IPS DF 6.9 (cell line): ENCODE data around the gene CCM2L.

Experiments used
- DNase-seq: peaks from one replicate; pipeline ENCODE4 v3.0.0-alpha.2; 2013; ENCODE audit warnings: low read depth, low spot score
- H3K27ac ChIP-seq: one replicate; pipeline ENCODE4 v1.5.1; 2013; ENCODE audit warnings: low read length, control low read depth
- H3K27me3 ChIP-seq: 2 replicates; pipeline ENCODE4 v1.6.1; 2013; ENCODE audit warnings: mild to moderate bottlenecking, low read length; ENCODE audit not compliant: control insufficient read depth, insufficient read depth
- H3K36me3 ChIP-seq: 2 replicates; pipeline ENCODE4 v1.6.1; 2013; ENCODE audit warnings: low read length; ENCODE audit not compliant: control insufficient read depth, insufficient read depth
- H3K4me1 ChIP-seq: 2 replicates; pipeline ENCODE4 v1.6.1; 2013; ENCODE audit warnings: low read length; ENCODE audit not compliant: control insufficient read depth, insufficient read depth
- H3K4me3 ChIP-seq: 2 replicates; pipeline ENCODE4 v1.5.1; 2013; ENCODE audit warnings: mild to moderate bottlenecking, low read length
- H3K9me3 ChIP-seq: 2 replicates; pipeline ENCODE4 v1.6.1; 2013; ENCODE audit warnings: low read length, inconsistent platforms; ENCODE audit not compliant: control insufficient read depth, insufficient read depth
- WGBS: extraction: QIAGEN DNeasy Blood & Tissue Kit; methylation state at CpG from one replicate; pipeline ENCODE4 v1.1.7; 2013; ENCODE audit warnings: mixed read lengths, missing lambda C conversion rate; ENCODE audit not compliant: insufficient read length, insufficient coverage; 5-methylcytosine and 5-hydroxymethylcytosine counted together

CCM2L gene

DNA sequence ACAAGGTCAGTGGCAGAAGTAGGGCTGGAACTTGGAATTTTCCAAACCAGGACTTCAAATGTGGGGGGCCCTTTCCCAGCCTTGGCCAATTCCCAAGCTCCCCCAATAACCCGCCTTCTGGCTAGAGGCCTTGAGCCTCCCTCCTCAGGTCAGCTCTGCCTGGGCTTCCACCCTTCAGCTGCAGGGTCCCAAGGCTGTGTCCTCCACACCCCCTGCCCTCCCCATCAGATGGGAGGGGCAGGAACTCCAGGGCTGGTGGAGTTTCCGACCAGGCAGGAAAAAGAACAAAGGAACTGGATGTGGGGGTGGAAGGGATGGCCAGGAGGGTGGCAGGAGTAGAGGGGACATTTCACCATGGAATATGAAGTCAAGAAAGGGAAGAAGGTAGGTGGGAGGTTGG lies at the start of gene CCM2L:
Gene CCM2L (plus strand): TSS at position 338 of the 400 bp plus-strand sequence. CDS start 17 bp downstream, at position 355.
- H3K27ac ChIP-seq: no peak within 1 kb of the TSS
- H3K4me3 ChIP-seq: no peak within 1 kb of the TSS
- DNase-seq: no peak
- H3K27me3 ChIP-seq: no peaks in the 10 kb centered on the region
- no CpG with 5 or more reads among the region's 2 CpGs for WGBS
- H3K4me1 ChIP-seq: peaks cover 6% of the 10 kb centered on the region
- no peaks in the 10 kb centered on the region for H3K36me3 ChIP-seq
- no peaks in the 10 kb centered on the region for H3K9me3 ChIP-seq

DNA sequence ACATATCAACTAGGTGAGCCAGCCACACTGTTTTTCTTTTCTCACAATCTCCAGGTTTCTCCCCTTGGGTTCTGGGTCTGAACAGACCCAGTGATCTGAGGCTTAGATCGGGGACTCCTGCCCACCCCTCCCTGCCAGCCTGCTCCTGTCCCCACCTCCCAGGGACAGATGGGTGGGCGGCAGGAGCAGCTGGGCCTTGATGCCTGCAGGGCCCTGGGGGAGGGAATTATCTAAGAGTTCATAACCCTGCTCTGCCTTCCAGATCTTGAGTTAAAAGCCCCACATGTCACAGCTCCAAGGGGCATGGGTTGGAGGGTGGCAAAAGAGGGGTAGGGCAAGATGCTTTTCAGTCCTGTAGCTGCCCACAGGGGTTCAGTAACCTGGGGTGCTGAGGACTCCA lies 47.5 kb upstream of the CCM2L start:
- no CpG with 5 or more reads among the region's 2 CpGs for WGBS
- DNase-seq: no peak
- no peaks in the 10 kb centered on the region for H3K27me3 ChIP-seq

DNA sequence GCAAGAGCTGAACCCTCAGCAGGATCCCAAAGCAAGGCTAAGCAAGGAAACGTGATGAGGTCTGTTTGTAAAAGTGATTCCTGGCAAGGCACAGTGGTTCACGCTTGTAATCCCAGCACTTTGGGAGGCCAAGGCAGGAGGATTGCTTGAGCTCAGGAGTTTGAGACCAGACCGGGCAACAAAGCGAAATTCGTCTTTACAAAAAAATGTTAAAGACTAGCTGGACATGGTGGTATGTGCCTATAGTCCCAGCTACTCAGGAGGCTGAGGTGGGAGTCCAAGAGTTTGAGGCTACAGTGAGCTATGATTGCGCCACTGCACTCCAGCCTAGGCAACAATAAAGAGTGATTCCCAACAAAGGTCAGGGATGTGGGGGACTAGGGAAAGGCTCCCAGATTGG lies 46.3 kb upstream of the CCM2L start:
- DNase-seq: no peak
- Histone ChIP-seq H3K4me1 (no peaks in the 10 kb centered on the region), H3K27ac (no peak overlapping the region), H3K27me3 (no peaks in the 10 kb centered on the region), H3K4me3 (no peak overlapping the region), H3K9me3 (no peaks in the 10 kb centered on the region), H3K36me3 (no peaks in the 10 kb centered on the region)
- no CpG with 5 or more reads among the region's 6 CpGs for WGBS

More for the DNA sequence above, 47.5 kb upstream of the CCM2L start:
- Histone ChIP-seq H3K9me3 (no peaks in the 10 kb centered on the region), H3K4me3 (no peak overlapping the region), H3K4me1 (no peaks in the 10 kb centered on the region), H3K36me3 (no peaks in the 10 kb centered on the region), H3K27ac (no peak overlapping the region)

DNA sequence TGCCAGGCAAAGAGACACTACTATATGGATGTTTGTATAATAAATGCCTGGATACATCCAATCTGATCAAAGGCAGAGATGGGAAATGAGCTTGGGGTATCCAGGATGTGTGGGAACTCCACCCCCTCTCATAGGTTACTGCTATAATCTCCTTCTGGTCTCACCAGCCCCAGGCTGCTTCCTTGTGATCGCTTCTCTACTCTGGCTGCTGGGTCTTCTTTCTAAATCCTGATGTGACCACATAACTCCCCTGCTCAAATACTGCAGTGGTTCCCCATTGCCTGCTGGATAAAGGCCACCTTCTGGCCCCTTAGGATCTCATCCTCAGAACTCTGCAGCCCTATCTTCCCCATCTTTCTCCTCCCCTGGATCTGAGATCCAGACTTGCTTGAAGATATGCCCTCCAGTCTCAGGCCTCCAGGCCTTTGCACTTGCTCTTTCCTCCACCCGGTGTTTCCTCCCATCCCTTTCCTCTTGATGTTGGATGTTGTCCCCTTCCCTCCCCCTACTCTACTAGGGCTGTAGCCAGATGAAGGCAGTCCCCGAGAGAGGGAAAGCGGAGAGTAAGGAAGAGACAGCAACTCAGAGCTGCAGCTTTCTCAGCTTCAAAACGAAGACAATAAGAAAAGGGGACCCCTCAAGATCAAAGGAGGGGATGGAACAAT lies 43.1 kb upstream of the CCM2L start:
- H3K9me3 ChIP-seq: no peaks in the 10 kb centered on the region
- WGBS: no CpG with 5 or more reads among the region's 5 CpGs
- no peak overlapping the region for H3K27ac ChIP-seq
- H3K4me3 ChIP-seq: peak overlapping the region; percentile 8; the same call in 1 of the 2 replicates
- no peaks in the 10 kb centered on the region for H3K36me3 ChIP-seq
- no peak for DNase-seq
- H3K27me3 ChIP-seq: no peaks in the 10 kb centered on the region
- no peaks in the 10 kb centered on the region for H3K4me1 ChIP-seq

DNA sequence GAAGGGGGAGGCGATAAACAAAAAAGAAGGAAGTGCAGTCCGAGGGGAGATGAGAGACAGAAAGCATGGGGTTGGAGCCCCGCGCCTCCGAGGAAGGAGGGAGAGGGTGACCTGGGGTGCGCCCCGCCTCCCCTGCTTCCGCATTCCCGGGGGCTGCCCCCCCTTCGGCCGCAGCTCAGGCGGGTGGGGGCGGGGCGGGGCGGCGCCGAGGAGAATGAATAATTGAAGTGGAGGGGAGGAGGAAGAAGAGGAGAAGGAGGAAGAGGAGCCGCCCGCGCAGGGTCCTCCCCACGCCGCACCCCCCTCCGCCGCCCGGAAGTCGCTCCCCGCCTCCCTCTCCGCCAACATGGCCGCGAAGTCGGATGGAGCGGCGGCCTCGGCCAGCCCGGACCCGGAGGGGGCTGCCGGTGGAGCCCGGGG lies 42.4 kb upstream of the CCM2L start, which contains the start of gene XKR7:
Gene XKR7 (plus strand): TSS at position 322 of the 420 bp plus-strand sequence. CDS start 25 bp downstream, at position 347.
- DNase-seq: no peak
- H3K9me3 ChIP-seq: no peaks in the 10 kb centered on the region
- no peaks in the 10 kb centered on the region for H3K27me3 ChIP-seq
- no peak within 1 kb of the TSS for H3K27ac ChIP-seq
- peak within 1 kb of the TSS; percentile 45; the same call in 1 of the 2 replicates for H3K4me3 ChIP-seq
- H3K4me1 ChIP-seq: no peaks in the 10 kb centered on the region
- no CpG with 5 or more reads among the region's 38 CpGs for WGBS
- no peaks in the 10 kb centered on the region for H3K36me3 ChIP-seq

DNA sequence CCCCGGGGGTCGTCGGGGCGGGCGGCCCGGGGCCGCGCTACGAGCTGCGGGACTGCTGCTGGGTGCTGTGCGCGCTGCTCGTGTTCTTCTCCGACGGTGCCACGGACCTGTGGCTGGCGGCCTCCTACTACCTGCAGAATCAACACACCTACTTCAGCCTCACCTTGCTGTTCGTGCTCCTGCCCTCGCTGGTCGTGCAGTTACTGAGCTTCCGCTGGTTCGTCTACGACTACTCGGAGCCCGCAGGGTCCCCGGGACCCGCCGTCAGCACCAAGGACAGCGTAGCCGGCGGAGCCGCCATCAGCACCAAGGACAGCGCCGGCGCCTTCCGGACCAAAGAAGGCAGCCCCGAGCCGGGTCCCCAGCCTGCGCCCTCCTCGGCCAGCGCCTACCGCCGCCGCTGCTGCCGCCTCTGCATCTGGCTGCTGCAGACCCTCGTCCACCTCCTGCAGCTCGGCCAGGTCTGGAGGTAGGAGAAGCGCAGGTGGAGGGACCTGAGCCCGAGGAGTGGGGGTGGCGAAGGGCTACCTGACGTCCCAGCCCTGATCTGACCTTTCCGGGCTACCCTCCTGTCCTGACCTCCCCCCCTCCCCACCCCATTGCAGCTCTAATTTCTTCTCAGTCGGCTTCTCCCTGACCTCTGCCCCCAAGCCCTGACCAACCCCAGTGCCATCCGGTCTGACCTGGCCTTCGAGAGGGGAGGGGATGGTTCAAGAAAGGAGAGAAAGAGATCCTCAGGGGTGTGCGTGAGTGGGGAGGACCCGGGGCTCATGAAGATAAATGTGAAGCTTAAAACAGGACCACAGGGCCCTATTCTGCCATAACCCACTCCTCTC lies 41.7 kb upstream of the CCM2L start:
- H3K36me3 ChIP-seq: no peaks in the 10 kb centered on the region
- H3K27ac ChIP-seq: no peak overlapping the region
- H3K4me1 ChIP-seq: no peaks in the 10 kb centered on the region
- WGBS: no CpG with 5 or more reads among the region's 57 CpGs
- H3K4me3 ChIP-seq: peak overlapping the region; percentile 45; the same call in 1 of the 2 replicates
- no peaks in the 10 kb centered on the region for H3K27me3 ChIP-seq
- H3K9me3 ChIP-seq: no peaks in the 10 kb centered on the region
- peak; percentile 63 for DNase-seq

DNA sequence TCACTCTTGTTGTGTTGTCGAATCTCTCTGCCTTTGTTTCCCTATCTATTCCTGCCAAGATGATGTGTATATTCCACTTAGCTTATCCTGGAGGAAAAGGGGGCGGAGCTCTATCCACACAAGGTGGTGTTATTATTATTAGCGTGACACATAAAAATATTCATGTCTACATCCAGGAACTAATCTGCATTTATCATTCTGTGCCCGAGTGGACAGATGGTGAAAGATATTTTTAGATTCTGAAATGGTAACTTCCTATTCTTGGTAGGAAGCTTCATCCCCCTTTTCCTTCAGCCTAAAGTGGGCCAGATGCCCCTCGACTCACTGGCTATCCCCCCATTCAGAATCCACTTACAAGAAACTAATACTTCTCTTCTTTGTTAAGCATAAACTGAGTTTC lies 40.2 kb upstream of the CCM2L start:
- WGBS: no CpG with 5 or more reads among the region's 5 CpGs
- no peaks in the 10 kb centered on the region for H3K27me3 ChIP-seq
- no peak overlapping the region for H3K27ac ChIP-seq
- no peaks in the 10 kb centered on the region for H3K36me3 ChIP-seq
- no peak for DNase-seq
- no peak overlapping the region for H3K4me3 ChIP-seq
- H3K4me1 ChIP-seq: peaks cover 3% of the 10 kb centered on the region; the same call in 1 of the 2 replicates
- no peaks in the 10 kb centered on the region for H3K9me3 ChIP-seq

DNA sequence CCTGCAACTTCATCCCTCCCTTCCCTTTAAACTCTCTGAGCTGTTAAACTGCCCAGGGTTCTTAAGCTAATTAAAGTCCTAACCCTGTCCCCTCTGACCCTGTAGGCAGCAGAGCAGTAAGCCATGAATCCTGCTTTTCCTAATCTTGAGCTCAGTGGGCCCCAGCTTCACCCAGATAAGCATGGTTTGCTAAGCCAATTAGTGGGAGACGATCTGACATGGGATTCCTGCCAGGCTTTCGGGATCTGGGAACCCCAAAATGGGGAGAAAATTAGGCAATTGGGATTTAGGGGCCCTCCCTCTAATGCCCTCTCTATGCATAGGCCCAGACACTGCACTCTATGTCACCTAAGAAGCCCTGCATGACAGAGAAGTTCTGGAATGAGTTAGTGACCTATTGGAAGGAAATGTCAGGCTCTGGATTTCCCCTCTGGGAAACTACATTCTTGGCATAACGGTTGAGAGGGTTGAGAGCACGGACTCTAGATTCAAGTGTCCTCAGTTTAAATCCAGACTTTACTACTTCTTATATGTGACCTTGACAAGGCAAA lies 37.7 kb upstream of the CCM2L start:
- DNase-seq: no peak
- Histone ChIP-seq H3K4me1 (peaks cover 3% of the 10 kb centered on the region; the same call in 1 of the 2 replicates), H3K36me3 (no peaks in the 10 kb centered on the region), H3K27ac (no peak overlapping the region), H3K4me3 (no peak overlapping the region), H3K27me3 (no peaks in the 10 kb centered on the region), H3K9me3 (no peaks in the 10 kb centered on the region)
- WGBS: no CpG with 5 or more reads among the region's 4 CpGs

DNA sequence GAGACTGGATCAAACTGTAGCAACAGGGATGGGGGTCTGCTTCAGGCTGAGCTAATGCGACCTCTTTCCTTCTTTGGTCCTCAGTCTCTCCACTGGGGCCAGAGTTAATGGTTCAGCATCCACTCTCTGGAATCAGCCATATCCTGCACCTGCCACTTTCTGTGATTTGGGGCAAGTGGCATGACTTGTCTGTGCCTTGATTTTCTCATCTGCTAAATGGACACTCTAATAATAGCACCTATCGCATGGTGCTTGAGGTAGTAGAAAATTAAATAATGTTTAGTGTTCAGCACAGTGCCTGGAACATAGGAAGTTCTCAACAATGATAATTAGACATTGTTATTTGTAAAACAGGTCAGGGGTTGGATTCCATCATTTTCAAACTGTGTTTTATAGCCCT lies 35.9 kb upstream of the CCM2L start:
- Histone ChIP-seq H3K27ac (no peak overlapping the region), H3K4me3 (no peak overlapping the region), H3K36me3 (no peaks in the 10 kb centered on the region), H3K9me3 (no peaks in the 10 kb centered on the region), H3K27me3 (no peaks in the 10 kb centered on the region), H3K4me1 (peaks cover 3% of the 10 kb centered on the region; the same call in 1 of the 2 replicates)
- no peak for DNase-seq
- no CpG with 5 or more reads among the region's 2 CpGs for WGBS

DNA sequence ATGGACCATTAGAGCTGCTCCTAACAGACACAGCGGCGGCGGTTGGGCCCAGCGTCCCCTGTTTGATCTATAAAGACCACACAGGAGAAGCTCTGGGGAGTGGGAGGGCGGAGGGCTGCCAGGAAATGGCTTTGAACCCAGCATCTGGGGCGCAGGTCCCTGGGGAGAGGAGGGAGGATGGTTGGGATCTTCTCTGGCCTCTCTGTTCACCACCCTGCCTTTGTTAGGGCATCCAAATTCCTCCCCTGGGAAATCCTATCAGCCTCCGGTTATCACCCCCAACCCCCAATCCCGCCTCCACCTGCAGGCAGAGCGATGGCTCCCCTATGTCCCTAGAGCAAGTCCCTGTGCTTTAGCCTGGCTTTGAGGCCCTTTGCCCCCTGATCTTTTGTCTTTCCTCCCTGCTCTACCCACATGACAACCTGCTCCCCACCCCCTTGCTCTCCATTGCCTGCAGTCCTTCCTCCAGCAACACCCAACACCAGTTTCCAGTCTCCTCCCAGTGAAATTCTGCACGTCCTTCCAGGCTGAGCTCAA lies 35.2 kb upstream of the CCM2L start:
- Histone ChIP-seq H3K36me3 (no peaks in the 10 kb centered on the region), H3K27me3 (no peaks in the 10 kb centered on the region), H3K4me3 (no peak overlapping the region), H3K9me3 (no peaks in the 10 kb centered on the region), H3K4me1 (peaks cover 3% of the 10 kb centered on the region; the same call in 1 of the 2 replicates), H3K27ac (no peak overlapping the region)
- WGBS: no CpG with 5 or more reads among the region's 10 CpGs
- DNase-seq: no peak
